ENCODE measurements around the gene DOCK3. TPM values are rescaled to one million over a fixed set of nuclear protein-coding genes. Genes with fewer than 3 reads are reported as not detected.

Gene DOCK3
- total and polyA plus RNA-seq, 2 of the 4 experiments (the other 2 are of a cell fraction), result under 0.01 to 0.12 TPM

GRCh38 chr3:50825841-50826240, 151.1 kb downstream of the DOCK3 start:
- WGBS, 2 experiments (ENCODE audit: extremely low coverage in 2 of 2, insufficient read length in 1 of 2), result no CpG with 5 or more reads among the region's 1 CpG
- in situ Hi-C loops (cut with MboI; ENCODE audit: low sequenced_read_pairs), result no loop called here
- no peak overlapping the region for H3K9ac ChIP-seq (ENCODE audit: low read depth, low read length)
- H3K4me1 ChIP-seq (ENCODE audit: control insufficient read depth, insufficient read depth, low read length), result no peaks in the 10 kb centered on the region
- H3K4me3 ChIP-seq (ENCODE audit: insufficient read depth, low read depth, low read length), result no peak overlapping the region
- H3K27ac ChIP-seq (ENCODE audit: insufficient read depth, low read length), result no peak overlapping the region
- H3K56ac ChIP-seq (ENCODE audit: extremely low read depth, insufficient read depth, low read length), result no peak overlapping the region
- H3K9me1 ChIP-seq (ENCODE audit: insufficient read depth, low read length), result no peaks in the 10 kb centered on the region
- H3K23ac ChIP-seq (ENCODE audit: low read depth, low read length), result no peak overlapping the region
- H2BK5ac ChIP-seq (ENCODE audit: low read depth, low read length, poor library complexity, severe bottlenecking), result no peak overlapping the region
- TF ChIP-seq, protein P1, sequence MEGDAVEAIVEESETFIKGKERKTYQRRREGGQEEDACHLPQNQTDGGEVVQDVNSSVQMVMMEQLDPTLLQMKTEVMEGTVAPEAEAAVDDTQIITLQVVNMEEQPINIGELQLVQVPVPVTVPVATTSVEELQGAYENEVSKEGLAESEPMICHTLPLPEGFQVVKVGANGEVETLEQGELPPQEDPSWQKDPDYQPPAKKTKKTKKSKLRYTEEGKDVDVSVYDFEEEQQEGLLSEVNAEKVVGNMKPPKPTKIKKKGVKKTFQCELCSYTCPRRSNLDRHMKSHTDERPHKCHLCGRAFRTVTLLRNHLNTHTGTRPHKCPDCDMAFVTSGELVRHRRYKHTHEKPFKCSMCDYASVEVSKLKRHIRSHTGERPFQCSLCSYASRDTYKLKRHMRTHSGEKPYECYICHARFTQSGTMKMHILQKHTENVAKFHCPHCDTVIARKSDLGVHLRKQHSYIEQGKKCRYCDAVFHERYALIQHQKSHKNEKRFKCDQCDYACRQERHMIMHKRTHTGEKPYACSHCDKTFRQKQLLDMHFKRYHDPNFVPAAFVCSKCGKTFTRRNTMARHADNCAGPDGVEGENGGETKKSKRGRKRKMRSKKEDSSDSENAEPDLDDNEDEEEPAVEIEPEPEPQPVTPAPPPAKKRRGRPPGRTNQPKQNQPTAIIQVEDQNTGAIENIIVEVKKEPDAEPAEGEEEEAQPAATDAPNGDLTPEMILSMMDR (conservative IDR thresholded peaks at IDR 0.05; ENCODE audit: low read depth, low read length), result no peak
- no peak for TF ChIP-seq CHD1 (IDR thresholded peaks at IDR 0.05; ENCODE audit: low read depth, low read length)
- no peak for TF ChIP-seq POLR2A (IDR thresholded peaks at IDR 0.05; ENCODE audit: low read depth, low read length)
- no peak for TF ChIP-seq SMC3 (IDR thresholded peaks at IDR 0.05; ENCODE audit: low read depth, low read length)
- no peak for TF ChIP-seq BHLHE40 (IDR thresholded peaks at IDR 0.05; ENCODE audit: low read depth, low read length)
- no peak for TF ChIP-seq CEBPB (IDR thresholded peaks at IDR 0.05; ENCODE audit: low read depth, low read length)
- TF ChIP-seq RFX5 (IDR thresholded peaks at IDR 0.05; ENCODE audit: low read depth, low read length), result no peak
- TF ChIP-seq MXI1 (IDR thresholded peaks at IDR 0.05; ENCODE audit: borderline replicate concordance, low read depth, low read length), result no peak
- no peak for TF ChIP-seq MAZ (IDR thresholded peaks at IDR 0.05; ENCODE audit: borderline replicate concordance, low read depth, low read length)
- TF ChIP-seq, protein P2, sequence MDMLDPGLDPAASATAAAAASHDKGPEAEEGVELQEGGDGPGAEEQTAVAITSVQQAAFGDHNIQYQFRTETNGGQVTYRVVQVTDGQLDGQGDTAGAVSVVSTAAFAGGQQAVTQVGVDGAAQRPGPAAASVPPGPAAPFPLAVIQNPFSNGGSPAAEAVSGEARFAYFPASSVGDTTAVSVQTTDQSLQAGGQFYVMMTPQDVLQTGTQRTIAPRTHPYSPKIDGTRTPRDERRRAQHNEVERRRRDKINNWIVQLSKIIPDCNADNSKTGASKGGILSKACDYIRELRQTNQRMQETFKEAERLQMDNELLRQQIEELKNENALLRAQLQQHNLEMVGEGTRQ (IDR thresholded peaks at IDR 0.05; ENCODE audit: low read depth, low read length), result no peak
- no peak for TF ChIP-seq RCOR1 (IDR thresholded peaks at IDR 0.05; ENCODE audit: insufficient replicate concordance, low read length)
- TF ChIP-seq RAD21 (IDR thresholded peaks at IDR 0.05; ENCODE audit: low read length), result no peak
- TF ChIP-seq, protein P3, sequence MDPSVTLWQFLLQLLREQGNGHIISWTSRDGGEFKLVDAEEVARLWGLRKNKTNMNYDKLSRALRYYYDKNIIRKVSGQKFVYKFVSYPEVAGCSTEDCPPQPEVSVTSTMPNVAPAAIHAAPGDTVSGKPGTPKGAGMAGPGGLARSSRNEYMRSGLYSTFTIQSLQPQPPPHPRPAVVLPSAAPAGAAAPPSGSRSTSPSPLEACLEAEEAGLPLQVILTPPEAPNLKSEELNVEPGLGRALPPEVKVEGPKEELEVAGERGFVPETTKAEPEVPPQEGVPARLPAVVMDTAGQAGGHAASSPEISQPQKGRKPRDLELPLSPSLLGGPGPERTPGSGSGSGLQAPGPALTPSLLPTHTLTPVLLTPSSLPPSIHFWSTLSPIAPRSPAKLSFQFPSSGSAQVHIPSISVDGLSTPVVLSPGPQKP (IDR thresholded peaks at IDR 0.05; ENCODE audit: borderline replicate concordance, low read depth, low read length), result no peak
- no peak overlapping the region for H3K4me2 ChIP-seq (ENCODE audit: low read depth, low read length)
- H3K9me3 ChIP-seq (ENCODE audit: control insufficient read depth, insufficient read depth, low read length), result no peaks in the 10 kb centered on the region
- no peak overlapping the region for H3K4ac ChIP-seq (ENCODE audit: low read depth, low read length)
- H2AK9ac ChIP-seq (replicated peaks; ENCODE audit: low read depth, low read length, poor library complexity), result no peak overlapping the region
- ATAC-seq (ENCODE audit: low read depth) (no peak), DNase-seq (no peak)
- H2AK5ac ChIP-seq (ENCODE audit: low read depth, low read length), result no peak overlapping the region
- no peaks in the 10 kb centered on the region for H3K36me3 ChIP-seq (ENCODE audit: control insufficient read depth, insufficient read depth, low read length)
- H2BK20ac ChIP-seq (ENCODE audit: low read depth, low read length), result no peak overlapping the region
- POLR2A ChIA-PET (ENCODE audit: unreplicated experiment), result no interaction called here
- H4K5ac ChIP-seq (ENCODE audit: low read depth, low read length), result no peak overlapping the region
- H4K8ac ChIP-seq (ENCODE audit: low read depth in 2 of 2, low read length in 2 of 2), result no peak overlapping the region
- H3K14ac ChIP-seq (replicated peaks; ENCODE audit: low read depth, low read length), result no peak overlapping the region
- dilution Hi-C loops (cut with HindIII; ENCODE audit: low sequenced_read_pairs, unreplicated experiment), result no loop called here
- intact Hi-C loops (cut with micrococcal nuclease), result no loop called here
- H2AFZ ChIP-seq (replicated peaks; ENCODE audit: low read length, poor library complexity), result no peak overlapping the region
- H4K20me1 ChIP-seq (ENCODE audit: insufficient read depth, low read length), result no peaks in the 10 kb centered on the region
- no TSS peak for BruUV-seq (replicated peaks)
- no peak overlapping the region for H2BK15ac ChIP-seq (ENCODE audit: low read depth, low read length)
- H3K18ac ChIP-seq (ENCODE audit: low read depth, low read length), result no peak overlapping the region
- no peaks in the 10 kb centered on the region for H3K27me3 ChIP-seq (ENCODE audit: control insufficient read depth, insufficient read depth, low read length)
- no peak overlapping the region for H4K91ac ChIP-seq (ENCODE audit: insufficient read depth, low read depth, low read length)
- no peaks in the 10 kb centered on the region for H3K79me1 ChIP-seq (ENCODE audit: low read depth in 1 of 2, low read length in 2 of 2)
- H2BK120ac ChIP-seq (ENCODE audit: low read depth, low read length), result no peak overlapping the region
- CTCF ChIA-PET, result no interaction called here

Measured in IMR-90 (cell line).